HS-5 (cell line): ENCODE results near the gene MYL12B.
"Not testable (repeated sequence)": the region's sequence is repeated elsewhere in the genome, so short reads cannot be mapped to it uniquely, and the experiment has no call there.

Source experiments
- DNase-seq: peaks from one replicate; pipeline ENCODE4 v3.0.0-alpha.2; 2012; ENCODE audit warnings: low read depth

Gene MYL12B

GRCh38 chr18:3262234-3263131 is 550 bp downstream of the MYL12B start:
- DNase-seq, result no peak

DNA sequence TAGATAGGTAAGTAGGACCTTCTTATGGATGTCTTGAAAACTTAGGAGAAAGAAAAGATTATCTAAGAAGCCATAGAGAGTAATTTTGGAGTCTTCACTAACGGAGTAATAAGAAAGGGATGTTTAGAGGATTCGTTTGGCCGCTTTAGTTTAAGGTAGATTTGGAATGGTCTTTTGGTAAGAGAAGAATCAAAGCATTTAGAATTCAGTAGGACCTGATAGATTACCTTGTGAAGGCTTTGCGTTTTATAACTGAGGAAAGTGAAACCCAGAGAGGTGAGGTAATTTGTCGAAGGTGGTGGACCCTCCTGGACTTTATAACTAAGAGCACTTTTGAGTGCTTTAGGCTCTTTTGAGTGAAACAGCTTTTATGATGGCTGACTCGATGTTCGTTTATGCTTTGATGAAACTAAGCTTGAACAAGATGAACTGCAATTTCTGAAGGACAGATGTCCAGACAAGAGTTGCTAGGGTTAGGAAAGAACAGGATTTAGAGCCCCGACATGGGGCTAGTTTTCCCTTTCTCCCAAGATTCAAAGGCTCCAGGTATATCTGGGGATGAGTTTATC is 1.3 kb downstream of the MYL12B start:
- no peak for DNase-seq

DNA sequence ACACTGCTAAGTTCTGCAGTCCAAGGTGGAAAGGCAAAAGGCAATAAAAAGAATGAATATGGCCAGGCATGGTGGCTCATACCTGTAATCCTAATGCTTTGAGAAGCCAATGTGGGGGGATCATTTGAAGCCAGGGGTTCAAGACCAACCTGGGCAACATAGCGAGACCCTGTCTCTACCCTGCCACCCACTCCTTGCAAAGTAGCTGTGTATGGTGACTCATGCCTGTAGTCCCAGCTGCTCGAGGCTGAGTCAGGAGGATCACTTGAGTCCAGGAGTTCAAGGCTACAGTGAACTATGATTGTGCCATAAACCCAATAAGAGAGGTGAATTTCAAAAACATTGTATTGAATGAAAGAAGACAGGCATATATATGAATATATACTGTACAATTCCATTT is 2.4 kb downstream of the MYL12B start:
- no peak for DNase-seq

DNA sequence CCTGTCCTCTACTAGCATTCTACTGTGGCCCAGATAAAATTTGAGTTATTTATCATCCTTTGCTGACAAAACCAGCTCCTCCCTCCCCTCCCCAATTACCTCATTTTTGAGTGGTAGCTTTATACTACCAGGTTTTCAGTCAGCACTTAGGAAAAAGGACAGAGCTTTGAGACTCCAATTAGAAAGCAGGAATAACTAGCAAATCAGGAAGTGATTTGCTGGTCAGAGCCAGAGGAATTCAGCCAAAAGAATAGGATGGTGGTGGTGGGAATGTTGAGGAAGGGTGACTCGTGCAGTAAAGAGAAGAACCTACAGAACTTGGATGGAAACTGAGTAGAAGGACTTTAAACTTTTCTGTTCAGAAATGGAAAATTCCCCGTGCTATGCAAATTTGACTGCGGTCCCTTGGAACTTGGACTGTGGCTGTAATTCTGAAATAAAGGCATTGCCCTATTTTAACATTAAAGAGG is 3.7 kb downstream of the MYL12B start:
- no peak for DNase-seq

DNA sequence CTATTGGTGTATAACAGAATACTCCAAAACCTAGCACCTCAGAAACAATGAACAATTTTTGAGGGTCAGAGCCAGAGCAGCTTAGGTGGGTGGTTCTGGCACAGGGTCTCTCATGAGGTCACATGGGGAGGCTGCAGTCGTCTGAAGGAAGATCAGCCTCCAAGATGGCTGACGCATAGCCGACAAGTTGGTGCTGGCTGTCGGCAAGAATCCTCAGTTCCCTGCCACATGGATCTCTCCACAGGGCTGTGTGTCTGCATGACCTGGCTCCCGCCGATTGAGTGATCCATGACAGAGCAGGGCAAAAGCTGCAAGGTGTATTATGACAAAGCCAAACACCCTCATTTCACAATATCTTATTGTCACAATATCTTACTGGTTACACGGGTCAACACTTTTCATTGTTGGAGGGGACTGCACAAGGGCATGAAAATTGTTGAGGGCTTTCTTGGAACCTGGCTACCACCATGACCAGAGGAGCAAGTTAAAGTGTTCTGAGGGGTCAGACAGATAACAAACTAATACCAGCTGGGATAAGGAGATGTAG is 4.2 kb downstream of the MYL12B start:
- no peak for DNase-seq

DNA sequence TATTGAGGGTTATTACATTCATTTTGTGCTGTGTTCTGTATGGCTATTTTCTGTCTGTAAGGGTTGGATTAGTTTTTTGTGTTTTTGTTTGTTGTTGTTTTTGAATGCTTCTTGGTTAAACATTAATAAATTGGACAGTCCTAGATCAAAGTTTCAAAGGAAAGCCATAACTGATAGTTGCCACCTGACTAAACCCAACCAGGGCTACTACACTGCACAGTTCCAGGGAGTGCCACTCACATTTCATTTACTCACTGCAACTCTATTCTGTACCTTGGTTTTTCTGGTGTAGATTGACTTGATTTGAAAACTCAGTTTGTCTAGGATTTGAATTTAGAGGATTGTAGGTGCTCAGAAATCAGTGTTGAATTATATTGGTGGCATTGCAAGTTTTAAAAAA is 6.4 kb downstream of the MYL12B start:
- DNase-seq, result no peak

DNA sequence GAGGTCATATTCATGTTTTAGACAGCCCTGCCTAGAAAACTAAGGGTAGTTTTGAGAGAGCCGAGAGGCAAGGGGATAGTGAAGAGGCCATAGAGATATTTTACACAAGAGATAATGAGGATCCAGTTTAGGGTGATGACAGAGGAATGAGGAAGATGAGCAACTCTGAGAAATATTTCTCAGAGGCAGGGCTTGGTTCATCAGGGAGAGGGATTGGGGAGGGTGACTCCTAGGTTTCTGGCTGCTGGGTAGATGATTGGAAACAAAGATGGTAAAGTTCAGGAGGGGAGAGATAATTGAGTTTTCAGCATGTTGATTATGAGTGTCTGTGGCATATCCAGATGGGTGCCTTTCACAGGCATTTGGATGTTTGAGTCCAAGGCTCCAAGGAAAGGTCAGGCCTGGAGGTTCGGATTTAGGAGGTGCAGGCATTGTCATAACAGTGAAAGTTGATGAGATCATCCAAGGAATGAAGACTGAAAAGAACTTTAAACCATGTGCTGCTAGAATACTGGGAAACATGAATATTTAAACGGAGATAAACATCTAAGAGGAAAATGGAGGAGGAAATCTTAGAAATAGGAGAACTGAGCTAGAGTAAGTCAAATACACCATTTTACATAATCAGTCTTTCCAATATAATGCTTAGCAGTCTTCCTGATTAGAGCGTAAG is 7.4 kb downstream of the MYL12B start:
- no peak for DNase-seq

DNA sequence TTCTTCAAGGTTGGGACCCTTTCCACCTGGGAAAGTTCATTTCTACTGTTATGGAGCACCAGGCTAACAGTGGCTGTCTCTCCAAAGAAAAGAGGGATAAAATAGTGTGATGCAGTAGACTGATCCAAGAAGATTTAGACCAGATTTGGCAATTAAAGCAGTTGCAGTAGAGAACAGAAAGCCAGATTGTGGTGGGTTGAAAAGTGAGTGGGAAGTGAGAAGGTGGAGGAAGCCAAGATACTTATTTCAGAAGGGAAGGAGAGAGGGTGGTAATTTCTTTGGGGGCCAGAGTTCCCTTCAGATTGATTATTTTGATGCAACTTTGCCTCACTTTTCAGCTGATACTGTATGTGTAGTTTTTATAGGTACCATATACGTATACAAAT is 8.0 kb downstream of the MYL12B start:
- no peak for DNase-seq

- DNase-seq, result no peak
Observed at GRCh38 chr18:3273042-3273441, 11.1 kb downstream of the MYL12B start.

DNA sequence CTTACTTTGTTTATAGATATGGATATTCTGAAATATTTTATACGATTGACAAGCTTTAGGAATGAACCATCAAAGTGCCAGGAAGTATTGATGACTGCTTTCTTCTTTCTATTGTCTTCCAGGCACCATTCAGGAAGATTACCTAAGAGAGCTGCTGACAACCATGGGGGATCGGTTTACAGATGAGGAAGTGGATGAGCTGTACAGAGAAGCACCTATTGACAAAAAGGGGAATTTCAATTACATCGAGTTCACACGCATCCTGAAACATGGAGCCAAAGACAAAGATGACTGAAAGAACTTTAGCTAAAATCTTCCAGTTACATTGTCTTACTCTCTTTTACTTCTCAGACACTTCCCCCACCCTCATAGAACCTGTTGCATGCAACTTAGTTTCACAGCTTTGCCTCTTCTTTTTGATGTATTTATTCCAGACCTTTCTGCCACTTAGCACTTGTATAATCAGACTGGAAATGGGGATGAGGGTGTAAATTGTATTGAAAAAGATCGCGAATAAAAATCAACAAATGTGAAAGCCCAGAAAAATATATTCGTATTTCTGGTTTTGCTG is 15.8 kb downstream of the MYL12B start:
- not testable (repeated sequence) for DNase-seq

GRCh38 chr18:3279201-3280185 is 17.6 kb downstream of the MYL12B start:
- DNase-seq, result no peak

GRCh38 chr18:3281456-3282400 is 19.8 kb downstream of the MYL12B start:
- peak; percentile 70 for DNase-seq

DNA sequence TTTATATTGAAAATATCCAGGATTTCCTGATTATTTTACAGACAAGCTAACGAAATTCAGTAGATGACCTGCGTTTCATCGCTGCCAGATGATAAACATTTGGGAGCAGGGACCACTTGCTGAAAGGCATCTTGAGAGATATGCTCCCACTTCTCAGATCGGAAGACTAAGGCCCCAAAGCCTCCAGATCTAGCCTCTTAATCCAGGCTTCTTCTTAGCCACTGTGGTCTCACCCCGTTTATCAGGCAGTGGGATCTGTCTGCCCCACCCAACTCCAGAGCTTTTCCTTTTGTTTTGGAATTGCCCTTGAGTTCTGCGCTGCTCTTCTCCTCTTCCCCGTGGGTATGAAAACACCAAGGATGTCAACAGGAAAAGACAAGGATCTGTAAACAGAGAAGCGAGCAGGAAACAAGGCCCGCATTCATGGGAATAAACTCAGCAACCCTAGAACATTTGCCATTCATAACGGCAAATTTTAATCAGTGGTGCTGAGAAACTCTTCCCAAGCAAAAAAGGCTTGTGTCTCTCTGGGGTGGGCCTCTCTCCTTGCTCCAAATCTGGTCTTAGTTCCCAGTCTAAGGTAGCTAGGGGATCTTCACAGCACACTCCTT is 21.4 kb downstream of the MYL12B start:
- no peak for DNase-seq

GRCh38 chr18:3283908-3284307 is 22.0 kb downstream of the MYL12B start:
- DNase-seq, result no peak

GRCh38 chr18:3284501-3284900 is 22.6 kb downstream of the MYL12B start:
- no peak for DNase-seq

GRCh38 chr18:3286159-3286558 is 24.2 kb downstream of the MYL12B start:
- no peak for DNase-seq

- DNase-seq, result no peak
Observed at GRCh38 chr18:3293196-3293951, 31.4 kb downstream of the MYL12B start.

DNA sequence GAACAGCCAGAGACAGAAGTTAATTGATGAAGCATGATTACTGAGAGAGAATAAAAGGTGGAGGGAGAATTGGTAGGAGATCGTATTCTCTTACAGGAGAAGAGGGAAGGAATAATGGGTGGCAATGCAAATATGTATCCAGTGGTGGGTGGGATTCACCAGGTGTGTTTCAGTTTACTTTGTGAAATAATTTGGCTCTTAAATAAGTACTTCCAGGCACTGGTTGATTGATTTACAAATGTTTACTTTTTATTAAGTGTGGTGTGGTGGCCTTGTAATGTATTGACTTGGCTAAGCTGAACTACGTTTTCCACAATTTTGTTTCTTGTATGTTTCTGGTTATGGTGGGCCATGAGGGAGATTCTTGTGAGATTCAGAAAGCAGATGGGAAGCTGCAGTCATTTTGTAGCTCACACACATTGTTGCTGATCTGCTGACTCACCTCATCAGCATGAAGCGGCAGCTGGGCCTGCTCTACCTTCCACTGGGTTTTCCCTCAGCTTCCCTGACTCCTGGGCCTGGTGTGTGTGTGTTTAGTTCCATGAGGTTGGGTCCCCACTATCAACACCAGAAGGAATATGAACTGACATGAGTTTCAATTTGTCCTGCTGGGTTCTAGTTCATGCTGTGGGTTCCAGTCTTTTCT is 32.6 kb downstream of the MYL12B start:
- DNase-seq, result no peak
